ENCODE data around the gene ERBB3. TPM values are rescaled to one million over a fixed set of nuclear protein-coding genes. Genes with fewer than 3 reads are reported as not detected.

ERBB3 gene
- polyA plus RNA-seq, 1 of the 3 experiments (the other 2 are of a cell fraction), result 1.4 TPM

- Histone ChIP-seq H3K9ac (no peak overlapping the region), H2AFZ (ENCODE audit: low read depth) (no peak overlapping the region), H3K4me1 (ENCODE audit: control insufficient read depth in 1 of 2, insufficient read depth in 2 of 2, low read depth in 1 of 2, low read length in 1 of 2) (peaks cover 6 to 9% of the 10 kb centered on the region in 2 experiments; a peak in 3 of 4 replicates), H3K9me3 (no peaks in the 10 kb centered on the region), H3K4me2 (no peak overlapping the region), H3K27me3 (ENCODE audit: insufficient read depth) (no peaks in the 10 kb centered on the region), H3F3A (replicated peaks; ENCODE audit: insufficient read depth) (peaks cover 21% of the 10 kb centered on the region), H4K20me1 (ENCODE audit: insufficient read depth) (no peaks in the 10 kb centered on the region), H3K9me2 (no peaks in the 10 kb centered on the region), H3K79me2 (ENCODE audit: insufficient read depth) (no peaks in the 10 kb centered on the region), H3K4me3 (ENCODE audit: low read depth in 2 of 2, low read length in 1 of 2) (no peak overlapping the region), H3K36me3 (replicated peaks in 1 of 2; ENCODE audit: control insufficient read depth in 1 of 2, insufficient read depth in 2 of 2, low read length in 1 of 2) (peaks cover 3 to 29% of the 10 kb centered on the region in 2 experiments), H3K27ac (ENCODE audit: low read depth in 2 of 2, low read length in 1 of 2) (peak overlapping the region in 1 of 2 experiments; percentile 13; a peak in 1 of 4 replicates)
- POLR2A ChIA-PET, result interaction anchor here (0.6 to 1.1 kb wide), 3 partner anchors 19 to 26 kb away, joined by 3 to 4 read pairs (median 3); partner anchors contain the start of gene ESYT1
- 85% methylated on average over 13 of the region's 13 CpGs for WGBS (ENCODE audit: low lambda C conversion rate)
- TF ChIP-seq FOXM1 (IDR thresholded peaks at IDR 0.05; ENCODE audit: low read depth) (no peak), ELF1 (IDR thresholded peaks at IDR 0.05) (no peak), USF1 (IDR thresholded peaks at IDR 0.05; ENCODE audit: borderline replicate concordance, low read depth) (no peak), TAF1 (IDR thresholded peaks at IDR 0.05; ENCODE audit: borderline replicate concordance, low read depth, low read length) (no peak), MEF2A (IDR thresholded peaks at IDR 0.05; ENCODE audit: borderline replicate concordance, low read depth) (no peak), RAD21 (IDR thresholded peaks at IDR 0.05; ENCODE audit: low read length) (no peak), NRF1 (IDR thresholded peaks at IDR 0.05; ENCODE audit: low read depth, low read length) (no peak), JUND (IDR thresholded peaks at IDR 0.05) (no peak), MXI1 (IDR thresholded peaks at IDR 0.05; ENCODE audit: low read depth, low read length) (no peak), CHD2 (IDR thresholded peaks at IDR 0.05; ENCODE audit: low read length, partially characterized antibody) (no peak), RXRA (IDR thresholded peaks at IDR 0.05; ENCODE audit: borderline replicate concordance, low read depth) (no peak), NFIC (IDR thresholded peaks at IDR 0.05; ENCODE audit: borderline replicate concordance) (no peak), FOXJ3 (CRISPR knock-in tag; IDR thresholded peaks at IDR 0.05) (no peak), POLR2AphosphoS5 (IDR thresholded peaks at IDR 0.05; ENCODE audit: low read depth, low read length) (no peak), CTCF (IDR thresholded peaks at IDR 0.05) (no peak), TEAD4 (IDR thresholded peaks at IDR 0.05; ENCODE audit: borderline replicate concordance, insufficient read depth) (no peak)
- TF ChIP-seq, protein P1, sequence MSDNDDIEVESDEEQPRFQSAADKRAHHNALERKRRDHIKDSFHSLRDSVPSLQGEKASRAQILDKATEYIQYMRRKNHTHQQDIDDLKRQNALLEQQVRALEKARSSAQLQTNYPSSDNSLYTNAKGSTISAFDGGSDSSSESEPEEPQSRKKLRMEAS (IDR thresholded peaks at IDR 0.05; ENCODE audit: low read depth), result no peak
- DNase-seq, result no peak
- CTCF ChIA-PET, result no interaction called here
Observed at GRCh38 chr12:56146492-56147460, 66.8 kb downstream of the ERBB3 start.

Measured in SK-N-SH (cell line).